GM10266 (cell line): ENCODE measurements around the gene AMELX.

ENCODE experiments used
- DNase-seq: peaks from one replicate; pipeline ENCODE4 v3.0.0; 2012; ENCODE audit errors: extremely low spot score
- TF ChIP-seq, protein P1 (sequence below): IDR thresholded peaks from 2 replicates; pipeline ENCODE4 v1.5.1; 2012; ENCODE audit warnings: mild to moderate bottlenecking, low read depth; ENCODE audit not compliant: control insufficient read depth, insufficient read depth; ENCODE audit errors: missing control alignments

The AMELX gene

GRCh38 chrX:11293113-11293512, at the start of gene AMELX:
Gene AMELX (plus strand): TSS chrX:11293413. CDS start chrX:11294789, 1,376 bp downstream.
- TF ChIP-seq, protein P1, sequence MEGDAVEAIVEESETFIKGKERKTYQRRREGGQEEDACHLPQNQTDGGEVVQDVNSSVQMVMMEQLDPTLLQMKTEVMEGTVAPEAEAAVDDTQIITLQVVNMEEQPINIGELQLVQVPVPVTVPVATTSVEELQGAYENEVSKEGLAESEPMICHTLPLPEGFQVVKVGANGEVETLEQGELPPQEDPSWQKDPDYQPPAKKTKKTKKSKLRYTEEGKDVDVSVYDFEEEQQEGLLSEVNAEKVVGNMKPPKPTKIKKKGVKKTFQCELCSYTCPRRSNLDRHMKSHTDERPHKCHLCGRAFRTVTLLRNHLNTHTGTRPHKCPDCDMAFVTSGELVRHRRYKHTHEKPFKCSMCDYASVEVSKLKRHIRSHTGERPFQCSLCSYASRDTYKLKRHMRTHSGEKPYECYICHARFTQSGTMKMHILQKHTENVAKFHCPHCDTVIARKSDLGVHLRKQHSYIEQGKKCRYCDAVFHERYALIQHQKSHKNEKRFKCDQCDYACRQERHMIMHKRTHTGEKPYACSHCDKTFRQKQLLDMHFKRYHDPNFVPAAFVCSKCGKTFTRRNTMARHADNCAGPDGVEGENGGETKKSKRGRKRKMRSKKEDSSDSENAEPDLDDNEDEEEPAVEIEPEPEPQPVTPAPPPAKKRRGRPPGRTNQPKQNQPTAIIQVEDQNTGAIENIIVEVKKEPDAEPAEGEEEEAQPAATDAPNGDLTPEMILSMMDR = no peak
- no peak for DNase-seq

- no peak for DNase-seq
- TF ChIP-seq, protein P1 = no peak
These were observed 48.6 kb upstream of the AMELX start for GRCh38 chrX:11244636-11245035.

GRCh38 chrX:11254417-11255109, 38.6 kb upstream of the AMELX start:
- TF ChIP-seq, protein P1 = no peak
- DNase-seq = no peak

- TF ChIP-seq, protein P1 = no peak
- no peak for DNase-seq
These were observed 35.9 kb upstream of the AMELX start for GRCh38 chrX:11257290-11257689.

- TF ChIP-seq, protein P1 = no peak
- DNase-seq = no peak
These were observed 35.5 kb upstream of the AMELX start for GRCh38 chrX:11257711-11258110.

DNA sequence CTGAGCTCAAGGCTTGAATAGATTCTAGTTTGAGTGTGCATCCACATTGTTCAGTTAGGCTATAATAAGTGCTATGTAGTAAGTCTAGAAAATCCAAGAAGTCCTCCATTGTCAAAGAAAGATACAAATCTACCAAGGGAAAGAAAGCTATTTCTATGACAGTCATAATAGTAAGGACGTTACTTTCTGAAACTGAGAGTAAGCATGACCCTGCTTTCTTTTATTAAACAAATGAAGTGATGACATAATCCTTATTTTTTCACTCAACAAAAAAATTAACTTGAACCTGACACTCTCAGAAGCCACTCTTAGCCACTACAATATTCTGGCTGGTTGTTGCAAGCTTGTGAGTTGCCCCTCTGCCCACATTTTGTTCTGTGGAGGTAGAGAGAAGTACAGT, 33.8 kb upstream of the AMELX start:
- TF ChIP-seq, protein P1 = no peak
- peak; percentile 2 for DNase-seq

- DNase-seq = no peak
- TF ChIP-seq, protein P1 = no peak
These were observed 32.0 kb upstream of the AMELX start for GRCh38 chrX:11261260-11261659.
